ENCODE measurements around the gene PLA2G1B. TPM values are rescaled to one million over a fixed set of nuclear protein-coding genes. Genes with fewer than 3 reads are reported as not detected.

The PLA2G1B gene
- 1.2 TPM for polyA plus RNA-seq (2013)

DNA sequence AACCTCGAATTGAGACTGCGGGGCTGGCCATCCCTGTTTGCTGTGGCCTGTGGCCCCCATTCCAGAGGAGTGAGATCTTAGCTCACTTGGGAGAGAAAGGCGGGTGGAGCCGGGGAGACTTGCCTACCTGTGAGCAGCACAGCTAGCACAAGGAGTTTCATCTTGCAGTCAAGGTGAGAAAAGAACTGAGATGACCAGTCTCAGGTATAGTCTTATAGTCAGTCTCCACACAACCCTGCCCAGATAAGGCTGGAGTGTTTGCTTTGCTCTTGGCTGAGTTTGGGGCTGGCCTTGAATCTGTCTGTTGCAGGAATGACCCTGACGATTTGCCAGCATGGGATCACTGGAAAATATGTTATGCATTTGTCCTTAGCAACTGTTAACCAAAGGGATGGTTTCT lies at the start of gene PLA2G1B:
Gene PLA2G1B, minus strand, starts transcription at position 187 of the 400 bp plus-strand sequence. Its CDS starts 26 bp downstream, at position 161.
- ChIA-PET POLR2A (no interaction called here), CTCF (interaction anchor here (1.1 to 2.9 kb wide), 5 partner anchors 11 to 131 kb away, joined by 3 to 10 read pairs (median 5); no protein-coding TSS in a partner anchor)

DNA sequence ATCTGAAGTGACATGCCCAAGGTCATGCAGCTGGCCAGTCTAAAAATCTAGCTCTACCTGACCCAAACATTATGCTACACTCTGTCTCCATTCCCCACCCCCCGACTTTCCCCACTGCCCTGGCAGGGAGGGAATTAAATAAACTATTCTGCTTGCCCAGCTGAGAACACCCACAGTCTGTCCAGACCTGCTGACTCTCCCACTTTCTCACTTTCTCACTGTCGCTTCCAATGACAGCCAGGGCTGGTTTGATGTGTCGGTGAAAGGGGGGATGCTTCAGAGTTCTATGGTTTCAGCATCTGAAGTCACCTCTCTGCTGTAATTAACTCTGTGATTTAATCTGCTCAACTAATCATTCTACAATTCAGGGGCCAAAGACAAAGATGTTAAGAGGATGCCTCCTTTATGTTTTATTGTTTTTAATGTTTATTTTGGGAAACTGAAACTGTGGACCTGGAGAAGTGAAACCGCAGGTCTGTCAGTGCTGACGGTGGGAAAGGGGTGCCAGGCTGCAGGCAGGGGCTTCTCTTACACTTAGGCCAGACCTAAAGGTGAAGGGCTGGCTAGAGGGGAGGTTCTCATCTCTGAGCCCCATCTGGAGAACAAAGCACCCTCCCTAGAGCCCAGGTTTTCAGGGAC lies 49.5 kb upstream of the PLA2G1B start:
- no peak overlapping the region for H3K27ac ChIP-seq (ENCODE audit: insufficient read depth in 1 of 2, low read depth in 1 of 2, low read length in 2 of 2, poor library complexity in 1 of 2, severe bottlenecking in 2 of 2)
- no peak for DNase-seq
- no peaks in the 10 kb centered on the region for H3K4me1 ChIP-seq (ENCODE audit: control extremely low read depth in 1 of 4, control insufficient read depth in 4 of 4, insufficient read depth in 4 of 4, low read length in 3 of 4)
- CTCF ChIA-PET, result interaction anchor here (0.8 to 2.6 kb wide), 4 partner anchors 9 to 45 kb away, joined by 3 to 19 read pairs (median 8); no protein-coding TSS in a partner anchor
- 25% methylated on average over 2 of the region's 5 CpGs for WGBS (ENCODE audit: insufficient coverage)
- no peak overlapping the region for H3K4me3 ChIP-seq (ENCODE audit: control insufficient read depth in 1 of 7, extremely low read depth in 1 of 7, insufficient read depth in 4 of 7, low read depth in 2 of 7, low read length in 6 of 7)
- POLR2A ChIA-PET, result interaction anchor here (0.8 kb wide), 1 partner anchor 267 kb away, joined by 4 read pairs; no protein-coding TSS in a partner anchor
- no peaks in the 10 kb centered on the region for H3K36me3 ChIP-seq (ENCODE audit: control insufficient read depth in 4 of 4, insufficient read depth in 4 of 4, low read length in 3 of 4)
- H3K27me3 ChIP-seq (replicated peaks in 2 of 5; ENCODE audit: control insufficient read depth in 4 of 5, insufficient read depth in 5 of 5, low read length in 4 of 5), result peaks cover 14 to 58% (median 20%) of the 10 kb centered on the region in 5 experiments
- H3K9me3 ChIP-seq (ENCODE audit: control extremely low read depth in 1 of 5, control insufficient read depth in 4 of 5, insufficient read depth in 2 of 5, low read depth in 1 of 5, low read length in 4 of 5), result no peaks in the 10 kb centered on the region

More for the DNA sequence above, at the start of gene PLA2G1B:
- Histone ChIP-seq H3K4me3 (ENCODE audit: control insufficient read depth in 1 of 7, extremely low read depth in 1 of 7, insufficient read depth in 4 of 7, low read depth in 2 of 7, low read length in 6 of 7) (no peak within 1 kb of the TSS), H3K27me3 (replicated peaks in 2 of 5; ENCODE audit: control insufficient read depth in 4 of 5, insufficient read depth in 5 of 5, low read length in 4 of 5) (peaks cover 0 to 8% (median 0%) of the 10 kb centered on the region in 5 experiments), H3K27ac (ENCODE audit: insufficient read depth in 1 of 2, low read depth in 1 of 2, low read length in 2 of 2, poor library complexity in 1 of 2, severe bottlenecking in 2 of 2) (no peak within 1 kb of the TSS), H3K36me3 (ENCODE audit: control insufficient read depth in 4 of 4, insufficient read depth in 4 of 4, low read length in 3 of 4) (no peaks in the 10 kb centered on the region), H3K4me1 (ENCODE audit: control extremely low read depth in 1 of 4, control insufficient read depth in 4 of 4, insufficient read depth in 4 of 4, low read length in 3 of 4) (peaks cover 0 to 5% (median 4%) of the 10 kb centered on the region in 4 experiments), H3K9me3 (ENCODE audit: control extremely low read depth in 1 of 5, control insufficient read depth in 4 of 5, insufficient read depth in 2 of 5, low read depth in 1 of 5, low read length in 4 of 5) (no peaks in the 10 kb centered on the region)
- DNase-seq, result no peak
- 60% methylated on average over 1 of the region's 5 CpGs for WGBS (ENCODE audit: insufficient coverage)

DNA sequence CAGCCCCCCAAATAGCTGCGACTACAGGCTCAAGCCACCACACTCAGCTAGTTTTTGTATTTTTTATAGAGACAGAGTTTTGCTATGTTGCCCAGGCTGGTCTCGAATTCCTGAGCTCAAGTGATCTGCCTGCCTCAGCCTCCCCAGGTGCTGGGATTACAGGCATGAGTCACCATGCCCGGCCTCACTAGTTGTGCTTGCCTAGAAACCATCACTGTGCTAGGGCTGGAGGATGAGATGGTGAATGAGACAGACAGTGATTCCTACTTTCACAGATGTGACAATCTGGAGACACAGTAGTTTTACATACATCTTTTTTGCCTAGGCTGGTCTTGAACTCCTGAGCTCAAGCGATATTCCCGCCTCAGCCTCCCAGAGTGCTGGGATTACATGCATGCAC lies 48.8 kb upstream of the PLA2G1B start:
- peaks cover 14 to 61% (median 21%) of the 10 kb centered on the region in 5 experiments for H3K27me3 ChIP-seq (replicated peaks in 2 of 5; ENCODE audit: control insufficient read depth in 4 of 5, insufficient read depth in 5 of 5, low read length in 4 of 5)
- CTCF ChIA-PET, result interaction anchor here (0.8 to 2.6 kb wide), 3 partner anchors 9 to 46 kb away, joined by 3 to 19 read pairs (median 7); no protein-coding TSS in a partner anchor
- no peak for DNase-seq
- POLR2A ChIA-PET, result no interaction called here
- H3K36me3 ChIP-seq (ENCODE audit: control insufficient read depth in 4 of 4, insufficient read depth in 4 of 4, low read length in 3 of 4), result no peaks in the 10 kb centered on the region
- H3K4me1 ChIP-seq (ENCODE audit: control extremely low read depth in 1 of 4, control insufficient read depth in 4 of 4, insufficient read depth in 4 of 4, low read length in 3 of 4), result no peaks in the 10 kb centered on the region
- no peak overlapping the region for H3K4me3 ChIP-seq (ENCODE audit: control insufficient read depth in 1 of 7, extremely low read depth in 1 of 7, insufficient read depth in 4 of 7, low read depth in 2 of 7, low read length in 6 of 7)
- WGBS (ENCODE audit: insufficient coverage), result 90% methylated on average over 2 of the region's 5 CpGs
- H3K9me3 ChIP-seq (ENCODE audit: control extremely low read depth in 1 of 5, control insufficient read depth in 4 of 5, insufficient read depth in 2 of 5, low read depth in 1 of 5, low read length in 4 of 5), result no peaks in the 10 kb centered on the region
- H3K27ac ChIP-seq (ENCODE audit: insufficient read depth in 1 of 2, low read depth in 1 of 2, low read length in 2 of 2, poor library complexity in 1 of 2, severe bottlenecking in 2 of 2), result no peak overlapping the region

DNA sequence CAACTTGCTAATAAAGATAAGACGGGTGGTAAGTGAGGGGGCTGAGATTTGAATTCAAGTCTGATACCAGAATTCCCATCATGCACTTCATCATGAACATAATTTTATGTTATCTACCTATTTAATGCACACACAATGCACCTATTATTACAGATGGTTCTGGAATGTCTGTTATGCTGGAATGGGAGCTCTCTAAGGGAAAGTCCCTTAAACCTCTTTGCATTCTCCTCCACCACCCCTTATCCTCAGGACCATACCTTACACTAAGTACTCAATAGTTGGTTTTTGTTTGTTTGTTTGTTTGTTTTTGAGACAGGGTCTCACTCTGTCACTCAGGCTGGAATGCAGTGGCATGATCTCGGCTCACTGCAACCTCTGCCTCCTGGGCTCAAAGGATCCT lies 48.4 kb upstream of the PLA2G1B start:
- no peak overlapping the region for H3K4me3 ChIP-seq (ENCODE audit: control insufficient read depth in 1 of 7, extremely low read depth in 1 of 7, insufficient read depth in 4 of 7, low read depth in 2 of 7, low read length in 6 of 7)
- no peak overlapping the region for H3K27ac ChIP-seq (ENCODE audit: insufficient read depth in 1 of 2, low read depth in 1 of 2, low read length in 2 of 2, poor library complexity in 1 of 2, severe bottlenecking in 2 of 2)
- WGBS (ENCODE audit: insufficient coverage), result 100% methylated on average over 1 of the region's 2 CpGs
- no peak for DNase-seq
- no peaks in the 10 kb centered on the region for H3K36me3 ChIP-seq (ENCODE audit: control insufficient read depth in 4 of 4, insufficient read depth in 4 of 4, low read length in 3 of 4)
- peaks cover 14 to 62% (median 24%) of the 10 kb centered on the region in 5 experiments for H3K27me3 ChIP-seq (replicated peaks in 2 of 5; ENCODE audit: control insufficient read depth in 4 of 5, insufficient read depth in 5 of 5, low read length in 4 of 5)
- ChIA-PET POLR2A (no interaction called here), CTCF (interaction anchor here (0.8 to 2.6 kb wide), 3 partner anchors 10 to 55 kb away, joined by 4 to 19 read pairs (median 7); no protein-coding TSS in a partner anchor)
- no peaks in the 10 kb centered on the region for H3K9me3 ChIP-seq (ENCODE audit: control extremely low read depth in 1 of 5, control insufficient read depth in 4 of 5, insufficient read depth in 2 of 5, low read depth in 1 of 5, low read length in 4 of 5)
- no peaks in the 10 kb centered on the region for H3K4me1 ChIP-seq (ENCODE audit: control extremely low read depth in 1 of 4, control insufficient read depth in 4 of 4, insufficient read depth in 4 of 4, low read length in 3 of 4)

DNA sequence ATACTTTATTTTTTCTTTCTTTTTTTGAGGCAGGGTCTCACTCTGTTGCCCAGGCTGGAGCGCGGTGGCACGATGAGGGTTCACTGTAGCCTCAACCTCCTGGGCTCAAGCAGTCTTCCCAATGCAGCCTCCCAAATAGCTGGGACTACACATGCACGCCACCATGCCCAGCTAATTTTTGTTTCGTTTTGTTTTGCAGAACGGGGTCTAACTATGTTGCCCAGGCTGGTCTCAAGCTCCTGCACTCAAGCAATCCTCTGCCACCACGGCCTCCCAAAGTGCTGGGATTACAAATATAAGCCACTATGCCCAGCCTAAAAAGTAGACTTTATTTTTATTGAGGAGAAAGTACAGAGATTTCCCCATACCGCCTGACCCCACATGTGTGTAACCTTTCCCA lies 46.1 kb upstream of the PLA2G1B start:
- DNase-seq, result no peak
- ChIA-PET CTCF (interaction anchor here (1.6 kb wide), 1 partner anchor 55 kb away, joined by 5 read pairs; no protein-coding TSS in a partner anchor), POLR2A (no interaction called here)
- H3K4me3 ChIP-seq (ENCODE audit: control insufficient read depth in 1 of 7, extremely low read depth in 1 of 7, insufficient read depth in 4 of 7, low read depth in 2 of 7, low read length in 6 of 7), result no peak overlapping the region
- 96% methylated on average over 6 of the region's 8 CpGs for WGBS (ENCODE audit: insufficient coverage)
- peaks cover 0 to 6% (median 2%) of the 10 kb centered on the region in 4 experiments for H3K4me1 ChIP-seq (ENCODE audit: control extremely low read depth in 1 of 4, control insufficient read depth in 4 of 4, insufficient read depth in 4 of 4, low read length in 3 of 4)
- peaks cover 14 to 80% (median 38%) of the 10 kb centered on the region in 5 experiments for H3K27me3 ChIP-seq (replicated peaks in 2 of 5; ENCODE audit: control insufficient read depth in 4 of 5, insufficient read depth in 5 of 5, low read length in 4 of 5)
- H3K36me3 ChIP-seq (ENCODE audit: control insufficient read depth in 4 of 4, insufficient read depth in 4 of 4, low read length in 3 of 4), result no peaks in the 10 kb centered on the region
- no peak overlapping the region for H3K27ac ChIP-seq (ENCODE audit: insufficient read depth in 1 of 2, low read depth in 1 of 2, low read length in 2 of 2, poor library complexity in 1 of 2, severe bottlenecking in 2 of 2)
- H3K9me3 ChIP-seq (ENCODE audit: control extremely low read depth in 1 of 5, control insufficient read depth in 4 of 5, insufficient read depth in 2 of 5, low read depth in 1 of 5, low read length in 4 of 5), result no peaks in the 10 kb centered on the region

DNA sequence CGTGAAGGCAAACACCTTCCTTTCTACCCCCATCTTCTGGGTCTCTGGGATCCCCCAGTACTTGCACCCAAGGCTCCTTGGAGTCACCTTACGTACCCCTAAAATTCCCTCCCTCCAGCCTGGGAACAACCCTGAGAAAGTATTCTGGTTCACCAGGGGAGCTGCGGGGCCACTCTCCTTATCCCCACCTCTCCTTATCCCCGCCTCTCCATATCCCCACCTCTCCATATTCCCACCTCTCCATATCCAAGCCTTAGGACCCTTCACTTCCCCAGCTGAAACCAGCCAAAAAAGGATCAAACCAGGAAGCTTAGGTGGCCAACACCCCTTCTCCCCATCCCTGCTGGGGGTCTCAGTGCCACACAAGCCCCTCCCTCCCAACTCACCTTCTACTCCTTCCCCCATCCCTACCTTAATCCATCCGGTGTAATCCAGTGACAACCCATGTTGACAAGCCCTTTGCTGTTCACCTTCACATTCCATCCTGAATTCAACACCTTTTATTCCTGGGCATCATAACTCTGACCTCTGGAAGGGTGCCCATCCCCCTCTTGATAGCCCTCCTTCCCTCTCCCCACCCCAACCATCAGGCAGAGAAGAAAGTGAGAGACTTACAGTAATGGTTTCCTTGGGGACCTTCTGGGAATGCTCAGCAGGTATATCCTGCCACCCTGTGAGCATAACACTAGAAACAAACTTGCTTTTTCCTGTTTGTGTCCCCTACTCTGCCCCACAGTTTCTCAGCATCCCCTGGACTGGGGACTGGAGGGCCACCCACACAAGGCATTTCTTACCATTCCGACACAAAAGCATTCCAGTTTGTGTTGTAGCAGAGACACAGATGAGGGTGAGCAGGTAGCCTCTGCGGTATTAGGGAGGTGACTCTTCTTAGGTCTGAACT lies 43.0 kb upstream of the PLA2G1B start:
- Histone ChIP-seq H3K27ac (ENCODE audit: insufficient read depth in 1 of 2, low read depth in 1 of 2, low read length in 2 of 2, poor library complexity in 1 of 2, severe bottlenecking in 2 of 2) (no peak overlapping the region), H3K4me3 (ENCODE audit: control insufficient read depth in 1 of 7, extremely low read depth in 1 of 7, insufficient read depth in 4 of 7, low read depth in 2 of 7, low read length in 6 of 7) (no peak overlapping the region), H3K27me3 (replicated peaks in 2 of 5; ENCODE audit: control insufficient read depth in 4 of 5, insufficient read depth in 5 of 5, low read length in 4 of 5) (peaks cover 13 to 92% (median 51%) of the 10 kb centered on the region in 5 experiments), H3K4me1 (ENCODE audit: control extremely low read depth in 1 of 4, control insufficient read depth in 4 of 4, insufficient read depth in 4 of 4, low read length in 3 of 4) (peaks cover 0 to 15% (median 9%) of the 10 kb centered on the region in 4 experiments), H3K36me3 (ENCODE audit: control insufficient read depth in 4 of 4, insufficient read depth in 4 of 4, low read length in 3 of 4) (no peaks in the 10 kb centered on the region), H3K9me3 (ENCODE audit: control extremely low read depth in 1 of 5, control insufficient read depth in 4 of 5, insufficient read depth in 2 of 5, low read depth in 1 of 5, low read length in 4 of 5) (no peaks in the 10 kb centered on the region)
- 33% methylated on average over 5 of the region's 7 CpGs for WGBS (ENCODE audit: insufficient coverage)
- no peak for DNase-seq
- CTCF ChIA-PET, result interaction anchor here (2.5 kb wide), 1 partner anchor 9 kb away, joined by 9 read pairs; no protein-coding TSS in a partner anchor
- POLR2A ChIA-PET, result no interaction called here

Data from common myeloid progenitor, CD34-positive (primary cell).